HL-60 (cell line): ENCODE data around the gene HSPB3.

ENCODE experiments used
- DNase-seq, 2 experiments: peaks; one replicate each; pipeline ENCODE4 v3.0.0-alpha.2; 2010 to 2020; ENCODE audit warnings: low read depth in 1 of 2, low spot score in 1 of 2
- H3K27ac ChIP-seq: fragments of 250-450 bp; sonication (Bioruptor Pico); replicated peaks from 2 replicates; pipeline ENCODE4 v1.5.1; 2020; ENCODE audit warnings: mild to moderate bottlenecking, moderate library complexity
- H3K27me3 ChIP-seq: fragments of 250-450 bp; sonication (Bioruptor Pico); 2 replicates; pipeline ENCODE4 v1.5.1; 2021; ENCODE audit warnings: mild to moderate bottlenecking, moderate library complexity; ENCODE audit not compliant: insufficient read depth, poor library complexity, severe bottlenecking
- H3K4me3 ChIP-seq: replicated peaks from 2 replicates; pipeline ENCODE4 v1.5.1; 2011; ENCODE audit warnings: mild to moderate bottlenecking, control low read depth, low read length; ENCODE audit not compliant: insufficient read depth
- CTCF ChIP-seq: IDR thresholded peaks from one replicate; pipeline ENCODE4 v1.5.1; 2011; ENCODE audit warnings: low read length, control low read depth, inconsistent platforms; ENCODE audit not compliant: insufficient read depth
- GABPA ChIP-seq: IDR thresholded peaks from 2 replicates; pipeline ENCODE4 v1.6.1; 2012; ENCODE audit warnings: low read depth
- POLR2AphosphoS5 ChIP-seq: IDR thresholded peaks from 2 replicates; pipeline ENCODE4 v1.6.1; 2012; ENCODE audit warnings: low read depth
- REST ChIP-seq: IDR thresholded peaks from 2 replicates; pipeline ENCODE4 v1.6.1; 2012; ENCODE audit warnings: low read depth; ENCODE audit not compliant: insufficient replicate concordance
- SPI1 ChIP-seq: IDR thresholded peaks from 2 replicates; pipeline ENCODE4 v1.6.1; 2012; ENCODE audit warnings: low read depth, mild to moderate bottlenecking, borderline replicate concordance

The HSPB3 gene

GRCh38 chr5:54446379-54446732 is 9.1 kb upstream of the HSPB3 start:
- Histone ChIP-seq H3K4me3 (no peak overlapping the region), H3K27me3 (no peaks in the 10 kb centered on the region), H3K27ac (no peak overlapping the region)
- no peak for DNase-seq
- TF ChIP-seq CTCF (no peak), GABPA (no peak), SPI1 (no peak), POLR2AphosphoS5 (no peak), REST (no peak)

GRCh38 chr5:54449923-54450322 is 5.6 kb upstream of the HSPB3 start:
- TF ChIP-seq SPI1 (no peak), REST (no peak), CTCF (no peak)
- Histone ChIP-seq H3K27me3 (no peaks in the 10 kb centered on the region), H3K27ac (no peak overlapping the region), H3K4me3 (no peak overlapping the region)
- no peak for DNase-seq

GRCh38 chr5:54450542-54450941 is 5.0 kb upstream of the HSPB3 start:
- H3K27me3 ChIP-seq = no peaks in the 10 kb centered on the region
- no peak for DNase-seq
- H3K27ac ChIP-seq = no peak overlapping the region
- no peak overlapping the region for H3K4me3 ChIP-seq
- no peak for TF ChIP-seq REST
- TF ChIP-seq GABPA = no peak
- TF ChIP-seq POLR2AphosphoS5 = no peak
- no peak for TF ChIP-seq SPI1
- TF ChIP-seq CTCF = no peak
